Activated effector memory CD4-positive, alpha-beta T cell treated with anti-CD3 and anti-CD28 coated beads, Interleukin-2, amount 50 U/mL, for 16 hours (primary cell): Measurements from ENCODE around the gene DNASE1L2.
"Not testable (repeated sequence)": the region's sequence is repeated elsewhere in the genome, so short reads cannot be mapped to it uniquely, and the experiment has no call there.

Source experiments
- DNase-seq: peaks from one replicate; pipeline ENCODE4 v3.0.0-alpha.2; 2020

The DNASE1L2 gene, protein sequence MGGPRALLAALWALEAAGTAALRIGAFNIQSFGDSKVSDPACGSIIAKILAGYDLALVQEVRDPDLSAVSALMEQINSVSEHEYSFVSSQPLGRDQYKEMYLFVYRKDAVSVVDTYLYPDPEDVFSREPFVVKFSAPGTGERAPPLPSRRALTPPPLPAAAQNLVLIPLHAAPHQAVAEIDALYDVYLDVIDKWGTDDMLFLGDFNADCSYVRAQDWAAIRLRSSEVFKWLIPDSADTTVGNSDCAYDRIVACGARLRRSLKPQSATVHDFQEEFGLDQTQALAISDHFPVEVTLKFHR

DNA sequence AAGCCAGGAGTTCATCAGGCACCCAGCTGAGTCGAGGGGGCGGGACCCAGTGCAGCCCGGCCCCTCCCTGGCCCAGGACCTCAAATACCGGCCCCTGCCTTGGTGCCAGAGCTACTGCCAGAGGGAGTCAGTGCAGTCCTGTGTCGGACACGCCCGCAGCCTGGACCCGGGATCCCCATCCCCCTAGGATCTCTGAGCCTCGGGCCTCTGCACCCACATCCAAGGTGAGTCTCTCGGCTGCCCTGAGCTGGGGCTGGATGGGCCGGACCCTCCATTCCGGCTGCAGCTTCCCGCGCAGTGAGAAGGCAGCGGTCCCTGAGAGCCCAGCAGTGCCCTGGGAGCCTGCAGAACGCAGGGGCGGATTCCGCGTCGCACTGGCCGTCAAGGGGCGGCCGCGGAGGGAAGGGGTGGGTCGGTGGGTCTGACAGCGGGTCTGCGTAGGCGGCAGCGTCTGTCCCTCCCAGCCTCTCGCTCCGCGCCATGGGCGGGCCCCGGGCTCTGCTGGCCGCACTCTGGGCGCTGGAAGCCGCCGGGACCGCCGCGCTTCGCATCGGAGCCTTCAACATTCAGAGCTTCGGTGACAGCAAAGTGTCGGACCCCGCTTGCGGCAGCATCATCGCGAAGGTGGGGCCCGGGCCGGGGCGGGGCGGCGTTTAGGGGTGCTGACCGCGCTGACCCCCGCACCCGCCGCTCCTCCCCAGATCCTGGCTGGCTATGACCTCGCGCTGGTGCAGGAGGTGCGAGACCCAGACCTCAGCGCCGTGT is at the start of gene DNASE1L2:
Gene DNASE1L2 (plus strand): TSS at position 108 of the 765 bp plus-strand sequence. CDS start 373 bp downstream, at position 481.
- no peak for DNase-seq

- no peak for DNase-seq
These were observed 49.7 kb upstream of the DNASE1L2 start for GRCh38 chr16:2186505-2186904.

DNA sequence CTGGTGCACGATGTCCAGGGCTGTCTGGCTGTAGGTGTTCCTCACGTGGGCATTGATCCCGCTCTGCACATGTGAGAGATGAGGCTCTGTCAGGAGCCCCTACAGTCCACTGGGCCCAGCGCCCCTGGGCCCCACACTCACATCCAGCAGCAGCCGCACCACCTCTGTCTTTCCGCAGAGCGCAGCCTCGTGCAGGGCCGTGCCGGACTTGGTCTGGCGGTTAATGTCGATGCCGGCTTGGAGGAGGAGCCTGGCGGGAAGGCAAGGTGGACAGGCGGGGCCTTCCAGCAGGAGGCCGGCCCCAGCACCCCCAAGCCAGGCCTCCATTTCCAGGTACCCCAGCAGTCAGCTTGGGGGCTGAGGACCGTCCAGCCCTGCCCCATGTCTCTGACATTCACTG is 49.0 kb upstream of the DNASE1L2 start:
- DNase-seq = no peak

GRCh38 chr16:2188395-2188794 is 47.8 kb upstream of the DNASE1L2 start:
- no peak for DNase-seq

- no peak for DNase-seq
These were observed 46.9 kb upstream of the DNASE1L2 start for GRCh38 chr16:2189252-2189893.

- no peak for DNase-seq
These were observed 46.1 kb upstream of the DNASE1L2 start for GRCh38 chr16:2190002-2190658.

DNA sequence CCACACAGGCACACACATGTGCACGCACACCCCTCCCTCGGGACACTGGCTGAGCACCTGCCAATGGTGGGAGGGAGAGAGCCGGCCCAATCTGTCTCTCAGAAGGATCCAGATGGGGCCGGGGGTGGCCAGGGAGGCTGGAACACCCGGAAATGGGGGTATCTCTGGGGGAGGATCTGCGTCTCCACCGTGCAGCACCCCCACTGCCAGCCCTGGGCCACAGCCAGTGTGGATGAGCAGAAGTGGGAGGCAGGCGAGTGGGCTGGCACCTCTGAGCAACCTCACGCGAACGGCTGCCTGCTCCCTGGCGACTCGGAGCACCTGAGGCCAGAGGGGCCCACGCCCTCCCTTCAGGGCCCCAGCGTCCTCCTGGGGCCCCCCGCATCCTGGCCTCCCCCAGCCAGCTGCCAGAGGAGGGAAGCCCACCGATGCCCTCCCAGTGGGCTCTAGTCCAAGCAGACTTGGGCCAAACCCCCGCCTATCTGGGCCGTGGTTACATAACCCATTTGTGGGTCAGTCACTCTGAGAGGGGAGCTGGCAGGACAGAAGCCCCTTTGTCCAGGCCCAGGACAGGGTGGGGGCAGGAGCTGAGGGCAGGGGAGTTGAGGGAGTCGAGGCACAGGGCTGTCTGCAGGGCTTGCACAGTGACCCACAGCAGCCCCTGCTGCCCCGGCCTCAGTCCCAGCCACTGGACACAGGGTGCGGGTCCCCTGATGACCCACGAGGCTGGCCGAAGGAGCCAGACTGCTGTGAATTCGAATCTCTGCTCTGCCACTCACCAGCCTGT is 45.4 kb upstream of the DNASE1L2 start:
- no peak for DNase-seq

DNA sequence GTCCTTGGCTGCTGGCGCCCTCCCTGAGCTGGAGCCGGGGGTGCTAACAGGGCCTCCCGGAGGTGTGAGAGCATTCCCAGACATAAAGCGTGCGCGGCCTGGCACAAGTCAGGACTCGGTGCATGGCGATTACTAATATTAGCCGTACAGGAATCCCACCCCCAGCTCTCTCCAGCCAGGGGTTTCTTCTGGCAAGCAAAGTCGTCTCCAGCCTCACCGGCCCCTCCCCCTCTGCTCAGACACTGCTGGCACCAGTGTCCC is 44.9 kb upstream of the DNASE1L2 start:
- DNase-seq = no peak

- DNase-seq = no peak
These were observed 41.9 kb upstream of the DNASE1L2 start for GRCh38 chr16:2194166-2194834.

DNA sequence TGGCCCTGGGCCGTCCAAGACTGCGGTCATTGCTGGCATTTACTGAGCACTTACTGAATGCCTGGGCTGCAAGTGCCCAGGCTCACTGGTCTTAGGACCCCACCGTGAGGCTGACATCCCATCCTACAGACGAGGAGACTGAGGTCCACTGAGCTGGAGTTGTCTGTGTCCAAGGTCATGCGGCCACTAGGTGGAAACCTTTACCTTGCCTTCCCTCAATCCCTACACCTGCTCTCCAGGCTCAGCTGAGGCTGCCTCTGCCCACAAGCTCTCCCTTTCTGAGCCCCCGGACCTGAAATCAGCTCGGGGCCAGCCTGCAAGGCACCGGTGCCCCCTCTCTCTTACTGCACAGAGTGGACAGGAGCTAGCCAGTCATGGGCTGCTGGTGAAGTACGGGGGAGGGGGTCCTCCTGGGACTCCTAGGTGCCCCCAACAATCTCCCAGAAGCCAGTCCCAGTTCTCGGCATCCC is 41.4 kb upstream of the DNASE1L2 start:
- DNase-seq = peak; percentile 81

GRCh38 chr16:2195322-2196161 is 40.7 kb upstream of the DNASE1L2 start:
- DNase-seq = no peak

GRCh38 chr16:2196162-2196980 is 39.9 kb upstream of the DNASE1L2 start, which contains the start of gene CASKIN1:
CASKIN1 (minus strand) TSS chr16:2196605; CDS start chr16:2196432, 173 bp downstream.
- no peak for DNase-seq

- DNase-seq = no peak
These were observed 39.2 kb upstream of the DNASE1L2 start for GRCh38 chr16:2196981-2197511.

DNA sequence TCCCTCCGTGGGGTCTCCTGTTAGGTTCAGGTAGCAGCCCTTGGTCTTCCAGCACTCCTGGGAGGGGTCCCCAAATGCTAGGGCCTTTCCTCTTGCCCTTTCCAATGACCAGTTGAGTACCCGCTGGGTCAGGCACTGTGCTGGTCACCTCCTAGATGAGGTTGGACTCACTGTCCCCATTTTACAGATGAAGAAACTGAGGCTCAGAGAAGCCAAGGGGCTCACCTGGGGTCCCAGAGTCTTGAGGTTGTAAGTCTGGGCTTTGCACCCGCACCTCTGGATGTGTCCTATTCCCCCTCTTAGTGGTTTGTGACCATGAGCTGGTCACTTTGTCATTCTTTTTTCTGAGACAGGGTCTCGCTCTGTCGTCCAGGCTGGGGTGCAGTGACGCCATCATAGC is 38.5 kb upstream of the DNASE1L2 start:
- no peak for DNase-seq

DNA sequence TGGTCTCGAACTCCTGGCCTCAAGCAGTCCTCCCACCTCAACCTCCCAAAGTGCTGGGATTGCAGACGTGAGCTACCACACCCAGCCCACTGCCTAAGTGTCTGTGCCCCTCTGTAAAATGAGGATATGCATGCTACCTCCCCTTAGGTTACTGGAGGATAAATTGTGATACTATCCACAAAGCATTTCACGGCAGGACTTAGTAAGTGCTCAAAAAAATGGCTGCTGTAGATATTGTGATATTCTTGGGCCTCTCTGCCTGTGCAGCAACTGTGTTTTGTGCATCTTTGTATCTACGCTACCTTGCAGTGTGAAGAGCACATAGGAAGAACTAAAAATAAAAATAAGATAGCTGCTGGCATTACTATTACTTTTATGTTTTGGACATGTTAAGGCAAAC is 38.0 kb upstream of the DNASE1L2 start:
- no peak for DNase-seq

- no peak for DNase-seq
These were observed 37.1 kb upstream of the DNASE1L2 start for GRCh38 chr16:2199095-2199494.

GRCh38 chr16:2199621-2200139 is 36.6 kb upstream of the DNASE1L2 start:
- no peak for DNase-seq

GRCh38 chr16:2200313-2200712 is 35.9 kb upstream of the DNASE1L2 start:
- no peak for DNase-seq

DNA sequence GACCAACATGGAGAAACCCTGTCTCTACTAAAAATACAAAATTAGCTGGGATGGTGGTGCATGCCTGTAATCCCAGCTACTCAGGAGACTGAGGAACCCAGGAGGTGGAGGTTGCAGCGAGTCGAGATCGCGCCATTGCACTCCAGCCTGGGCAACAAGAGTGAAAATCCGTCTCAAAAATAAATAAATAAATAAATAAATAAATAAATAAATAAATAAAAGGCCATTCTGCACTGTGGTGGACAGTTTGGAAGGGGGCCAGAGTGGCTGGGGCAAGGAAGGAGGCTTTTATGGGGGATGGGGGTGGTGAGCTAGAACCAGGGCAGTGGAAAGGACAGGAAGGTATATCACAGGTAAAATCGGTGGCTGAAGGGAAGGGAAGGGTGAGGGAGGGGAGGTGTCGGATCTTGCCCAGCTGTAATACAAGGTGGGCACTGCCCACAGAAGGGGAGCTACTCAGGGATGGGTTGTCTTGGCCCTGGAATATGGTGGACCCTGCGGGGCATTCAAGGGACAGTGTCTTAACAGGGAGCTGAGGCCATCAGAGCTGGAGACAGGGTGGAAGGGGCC is 33.0 kb upstream of the DNASE1L2 start:
- not testable (repeated sequence) for DNase-seq
